ENCODE data around the gene PSME3.

Gene PSME3

GRCh38 chr17:42818379-42818778 lies 14.8 kb upstream of the PSME3 start:
- DNase-seq: no peak

- peak; percentile 72 for DNase-seq
Measured at GRCh38 chr17:42819939-42820535, 13.2 kb upstream of the PSME3 start.

DNA sequence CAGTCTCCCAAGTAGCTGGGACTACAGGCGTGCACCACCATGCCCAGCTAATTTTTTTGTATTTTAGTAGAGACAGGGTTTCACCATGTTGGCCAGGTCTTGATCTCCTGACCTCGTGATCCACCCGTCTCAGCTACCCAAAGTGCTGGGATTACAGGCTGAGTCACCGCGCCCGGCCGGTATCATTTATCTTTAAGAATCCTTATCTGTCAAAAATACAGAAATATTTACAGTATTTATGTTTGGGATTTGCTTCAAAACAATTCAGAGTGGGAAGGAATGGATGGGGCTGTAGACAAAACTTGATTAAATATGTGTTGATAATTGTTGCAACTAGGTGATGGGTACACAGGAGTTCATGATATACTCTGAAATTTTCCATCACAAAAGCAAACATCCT lies 12.0 kb upstream of the PSME3 start:
- no peak for DNase-seq

- DNase-seq: no peak
Measured at GRCh38 chr17:42827472-42827871, 5.7 kb upstream of the PSME3 start.

- DNase-seq: no peak
Measured at GRCh38 chr17:42830971-42831370, 2.2 kb upstream of the PSME3 start.

- no peak for DNase-seq
Measured at GRCh38 chr17:42832213-42832933, 824 bp upstream of the PSME3 start.

DNA sequence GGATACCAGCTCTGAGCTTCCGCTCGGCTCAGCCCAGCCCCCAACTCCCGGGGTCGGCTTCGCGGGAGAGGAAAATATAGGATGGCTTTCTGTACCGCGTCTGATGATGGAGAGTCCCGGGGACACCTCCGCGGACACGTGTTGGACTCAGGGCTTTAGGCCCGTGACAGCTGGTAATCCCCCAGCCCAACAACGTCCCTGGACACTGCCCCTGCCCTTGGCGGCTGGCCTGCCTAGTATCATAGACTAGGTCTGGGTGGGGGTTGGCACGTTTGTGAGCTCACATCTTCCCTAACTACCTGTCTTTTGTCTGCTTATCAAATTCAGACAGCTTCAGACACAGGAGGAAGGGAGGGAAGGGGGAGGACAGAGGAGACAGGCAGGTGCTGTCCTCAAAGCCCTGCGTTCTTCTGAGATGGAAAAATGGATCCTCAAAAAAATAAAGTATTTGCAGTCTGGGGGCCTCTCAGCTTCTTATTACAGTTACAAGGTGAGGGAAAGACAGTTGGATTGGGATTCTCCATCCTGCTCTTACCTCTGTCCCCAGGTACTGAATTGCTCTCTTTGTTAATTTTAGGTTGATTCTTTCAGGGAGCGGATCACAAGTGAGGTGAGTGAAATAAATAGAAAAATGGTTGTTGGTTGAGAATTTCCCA lies 698 bp downstream of the PSME3 start:
- DNase-seq: no peak

- no peak for DNase-seq
Measured at GRCh38 chr17:42835732-42836131, 2.5 kb downstream of the PSME3 start.

GRCh38 chr17:42841975-42842685 lies 8.9 kb downstream of the PSME3 start:
- DNase-seq: no peak

DNA sequence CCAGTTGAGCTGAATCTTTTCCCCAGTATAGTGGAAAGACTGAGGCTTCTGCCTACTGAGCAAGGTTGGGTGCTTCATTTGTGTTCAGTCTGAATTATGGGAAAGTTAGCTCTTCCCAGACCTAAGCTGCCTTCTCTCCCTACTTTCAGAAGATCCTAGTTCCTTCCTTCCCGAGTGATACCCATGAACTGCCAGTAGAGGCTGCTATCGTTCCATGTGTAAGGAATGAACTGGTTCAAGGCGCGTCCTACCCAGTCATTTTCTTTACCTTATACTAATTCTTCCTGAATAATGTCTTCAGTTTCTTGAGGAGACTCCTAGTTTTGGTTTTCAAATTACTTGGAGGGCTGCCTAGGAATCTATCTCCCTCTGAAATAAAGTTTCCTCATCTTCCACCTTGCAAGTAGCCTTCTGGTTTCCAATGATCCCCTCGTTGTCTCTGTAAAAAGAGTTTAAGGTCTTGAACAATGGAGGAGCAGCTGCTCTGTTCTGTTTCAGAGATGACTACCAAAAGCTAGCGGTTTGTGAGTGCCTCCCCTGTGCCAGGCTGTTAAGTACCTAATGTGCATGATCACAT lies 10.2 kb downstream of the PSME3 start:
- DNase-seq: peak; percentile 37

- DNase-seq: no peak
Measured at GRCh38 chr17:42844271-42844670, 11.1 kb downstream of the PSME3 start, which contains the start of gene AOC2. Gene AOC2 (plus strand): TSS chr17:42844580. CDS start chr17:42844627, 47 bp downstream.

DNA sequence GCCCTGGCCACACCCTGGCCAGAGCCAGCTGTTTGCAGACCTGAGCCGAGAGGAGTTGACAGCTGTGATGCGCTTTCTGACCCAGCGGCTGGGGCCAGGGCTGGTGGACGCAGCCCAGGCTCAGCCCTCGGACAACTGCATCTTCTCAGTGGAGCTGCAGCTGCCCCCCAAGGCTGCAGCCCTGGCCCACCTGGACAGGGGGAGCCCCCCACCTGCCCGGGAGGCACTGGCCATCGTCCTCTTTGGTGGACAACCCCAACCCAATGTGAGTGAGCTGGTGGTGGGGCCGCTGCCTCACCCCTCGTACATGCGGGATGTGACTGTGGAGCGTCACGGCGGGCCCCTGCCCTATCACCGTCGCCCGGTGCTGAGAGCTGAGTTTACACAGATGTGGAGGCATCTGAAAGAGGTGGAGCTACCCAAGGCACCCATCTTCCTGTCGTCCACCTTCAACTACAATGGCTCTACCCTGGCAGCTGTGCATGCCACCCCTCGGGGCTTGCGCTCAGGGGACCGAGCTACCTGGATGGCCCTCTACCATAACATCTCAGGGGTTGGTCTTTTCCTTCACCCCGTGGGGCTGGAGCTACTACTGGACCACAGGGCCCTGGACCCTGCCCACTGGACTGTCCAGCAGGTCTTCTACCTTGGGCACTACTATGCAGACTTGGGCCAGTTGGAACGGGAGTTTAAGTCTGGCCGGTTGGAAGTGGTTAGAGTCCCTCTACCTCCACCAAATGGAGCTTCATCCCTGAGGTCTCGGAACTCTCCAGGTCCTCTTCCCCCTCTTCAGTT lies 11.8 kb downstream of the PSME3 start:
- DNase-seq: no peak

- DNase-seq: no peak
Measured at GRCh38 chr17:42845556-42845917, 12.3 kb downstream of the PSME3 start.

DNA sequence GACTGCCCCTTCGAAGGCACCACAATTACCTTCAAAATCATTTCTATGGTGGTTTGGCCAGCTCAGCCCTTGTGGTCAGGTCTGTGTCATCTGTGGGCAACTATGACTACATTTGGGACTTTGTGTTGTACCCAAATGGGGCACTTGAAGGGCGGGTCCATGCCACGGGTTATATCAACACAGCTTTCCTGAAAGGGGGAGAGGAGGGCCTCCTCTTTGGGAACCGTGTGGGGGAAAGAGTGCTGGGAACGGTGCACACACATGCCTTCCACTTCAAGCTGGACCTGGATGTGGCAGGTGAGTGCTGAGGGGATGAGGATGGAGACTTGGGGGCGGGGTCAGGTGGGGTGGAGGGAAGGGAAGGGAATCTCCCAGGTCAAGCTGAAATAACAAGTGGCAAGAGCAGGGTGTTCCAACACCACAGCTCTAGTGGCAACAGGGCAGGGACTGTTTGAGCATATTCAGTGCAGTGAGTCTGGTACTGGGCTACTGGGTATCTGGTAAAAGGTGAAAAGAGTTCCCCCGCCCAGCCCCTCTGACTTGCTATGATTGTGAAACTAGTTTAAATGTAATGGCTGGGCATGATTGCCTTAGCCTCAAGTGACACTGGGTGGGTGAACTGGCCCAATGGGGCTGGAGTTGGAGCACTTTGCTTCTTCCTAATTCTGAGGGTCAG lies 12.9 kb downstream of the PSME3 start:
- no peak for DNase-seq

DNA sequence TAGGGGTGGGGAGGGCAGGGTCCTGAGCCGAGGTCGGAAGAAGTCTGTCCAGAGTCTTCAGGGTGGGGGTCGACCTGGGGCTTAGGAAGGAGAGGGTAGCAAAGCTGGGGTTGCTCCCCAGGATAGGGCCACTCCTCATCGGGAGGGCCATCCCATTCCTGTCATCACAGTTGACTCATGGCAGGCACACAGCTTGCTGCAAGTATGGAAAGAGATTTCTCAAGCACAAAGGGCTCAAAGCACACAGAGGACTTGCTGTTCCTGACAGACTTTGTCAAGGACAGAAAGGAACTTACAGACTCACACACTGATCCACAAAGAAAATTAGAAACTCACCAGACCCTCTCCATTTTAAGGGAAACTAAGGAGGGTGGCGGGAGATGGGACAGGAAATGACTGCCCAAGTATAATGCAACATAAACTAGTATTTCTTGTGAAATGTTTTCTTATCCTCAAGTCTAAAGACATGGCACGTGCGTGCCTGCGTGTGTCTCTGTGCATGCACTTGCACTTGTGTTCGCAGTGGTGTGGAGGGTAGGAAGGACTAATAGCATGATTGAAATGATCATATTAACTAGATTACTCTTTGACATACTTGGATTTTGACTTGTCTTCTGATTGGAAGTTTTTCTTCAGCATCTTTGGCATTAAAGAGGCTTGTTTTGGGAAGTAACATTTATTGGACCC lies 13.5 kb downstream of the PSME3 start:
- no peak for DNase-seq

GRCh38 chr17:42848093-42848492 lies 14.9 kb downstream of the PSME3 start:
- DNase-seq: no peak

- no peak for DNase-seq
Measured at GRCh38 chr17:42849031-42849430, 15.8 kb downstream of the PSME3 start.

DNA sequence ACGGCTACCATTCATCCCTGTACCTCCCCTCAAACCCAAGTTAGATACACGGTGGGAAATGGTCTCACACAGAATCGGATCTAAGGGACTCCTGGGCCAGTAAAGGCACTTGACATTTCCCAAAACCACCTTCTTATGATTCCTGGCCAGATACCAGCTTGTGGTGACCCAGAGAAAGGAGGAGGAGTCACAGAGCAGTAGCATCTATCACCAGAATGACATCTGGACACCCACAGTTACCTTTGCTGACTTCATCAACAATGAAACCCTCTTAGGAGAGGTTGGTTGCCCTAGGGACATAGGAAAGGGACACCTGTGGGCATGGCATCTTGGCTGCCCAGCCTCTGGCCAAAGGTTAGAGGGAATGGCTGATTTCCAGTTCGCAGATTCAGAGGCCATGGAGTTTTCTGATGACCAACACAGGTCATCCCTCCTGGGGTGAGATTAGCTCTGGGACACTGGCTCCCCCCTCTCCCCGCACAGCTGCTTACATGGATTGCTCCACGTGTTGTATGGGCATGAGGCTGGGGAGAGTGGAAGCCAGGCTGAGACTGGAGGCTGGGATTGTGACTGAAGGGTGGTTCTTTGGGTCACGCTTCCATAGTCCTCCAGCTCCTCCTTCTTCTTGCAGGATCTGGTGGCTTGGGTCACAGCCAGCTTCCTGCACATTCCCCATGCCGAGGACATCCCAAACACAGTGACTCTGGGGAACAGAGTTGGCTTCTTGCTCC lies 16.4 kb downstream of the PSME3 start:
- no peak for DNase-seq

GRCh38 chr17:42850954-42851353 lies 17.8 kb downstream of the PSME3 start, which contains the start of gene AOC3:
Gene AOC3 (plus strand): TSS chr17:42851199. CDS start chr17:42851344, 145 bp downstream.
- DNase-seq: no peak
